Measurements from ENCODE around the gene DUOX1.

Gene DUOX1

GRCh38 chr15:45143946-45144345 is 14.2 kb downstream of the DUOX1 start:
- ATAC-seq: no peak

GRCh38 chr15:45144775-45145174 is 15.0 kb downstream of the DUOX1 start:
- no peak for ATAC-seq

- ATAC-seq: no peak
These were observed 16.6 kb downstream of the DUOX1 start for GRCh38 chr15:45146405-45146804.

GRCh38 chr15:45147606-45148005 is 17.8 kb downstream of the DUOX1 start:
- no peak for ATAC-seq

GRCh38 chr15:45148076-45149059 is 18.6 kb downstream of the DUOX1 start:
- no peak for ATAC-seq

GRCh38 chr15:45149060-45149459 is 19.3 kb downstream of the DUOX1 start:
- no peak for ATAC-seq

- ATAC-seq: no peak
These were observed 20.7 kb downstream of the DUOX1 start for GRCh38 chr15:45150481-45150880.

- ATAC-seq: no peak
These were observed 21.2 kb downstream of the DUOX1 start for GRCh38 chr15:45150997-45151396.

GRCh38 chr15:45151998-45152828 is 22.4 kb downstream of the DUOX1 start:
- ATAC-seq: no peak

GRCh38 chr15:45155739-45156138 is 25.9 kb downstream of the DUOX1 start:
- ATAC-seq: no peak

GRCh38 chr15:45156744-45157455 is 27.1 kb downstream of the DUOX1 start:
- no peak for ATAC-seq

- no peak for ATAC-seq
These were observed 28.2 kb downstream of the DUOX1 start for GRCh38 chr15:45157974-45158373.

- no peak for ATAC-seq
These were observed 31.9 kb downstream of the DUOX1 start for GRCh38 chr15:45161666-45162065.

GRCh38 chr15:45162771-45163507 is 33.1 kb downstream of the DUOX1 start:
- ATAC-seq: peak; percentile 25 to 30

- no peak for ATAC-seq
These were observed 33.7 kb downstream of the DUOX1 start for GRCh38 chr15:45163508-45163856.

GRCh38 chr15:45164914-45165313 is 35.1 kb downstream of the DUOX1 start:
- ATAC-seq: no peak

- ATAC-seq: no peak
These were observed 35.7 kb downstream of the DUOX1 start for GRCh38 chr15:45165536-45165935.

- ATAC-seq: peak; percentile 96
These were observed 37.2 kb downstream of the DUOX1 start for GRCh38 chr15:45166834-45167630.

- no peak for ATAC-seq
These were observed 37.9 kb downstream of the DUOX1 start for GRCh38 chr15:45167631-45168205.

- no peak for ATAC-seq
These were observed 38.5 kb downstream of the DUOX1 start for GRCh38 chr15:45168286-45168685.
